ENCODE data around the gene KIAA1217.
A peak's percentile ranks its signal among the peaks of the same experiment; 100 is the strongest.

KIAA1217 gene

DNA sequence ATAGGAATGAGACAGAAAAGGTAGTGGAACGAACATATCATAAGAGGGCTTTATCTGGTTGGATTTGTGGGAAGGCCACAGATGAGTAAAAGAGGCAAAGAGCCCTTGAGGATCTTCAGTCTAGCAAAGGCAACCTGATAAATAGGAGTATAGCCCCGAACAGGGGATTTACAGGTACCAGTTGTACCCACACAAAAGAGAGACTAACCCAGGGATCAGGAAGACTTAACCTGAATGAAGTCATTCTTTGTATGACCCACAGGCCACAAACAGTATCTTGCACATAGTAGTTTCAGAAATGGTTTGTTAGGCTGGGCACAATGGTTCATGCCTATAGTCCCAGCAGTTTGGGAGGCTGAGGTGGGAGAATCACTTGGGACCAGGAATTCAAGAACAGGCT is 306.5 kb downstream of the KIAA1217 start:
- no peak for DNase-seq

GRCh38 chr10:24518411-24518810 is 309.5 kb downstream of the KIAA1217 start:
- DNase-seq, result no peak

DNA sequence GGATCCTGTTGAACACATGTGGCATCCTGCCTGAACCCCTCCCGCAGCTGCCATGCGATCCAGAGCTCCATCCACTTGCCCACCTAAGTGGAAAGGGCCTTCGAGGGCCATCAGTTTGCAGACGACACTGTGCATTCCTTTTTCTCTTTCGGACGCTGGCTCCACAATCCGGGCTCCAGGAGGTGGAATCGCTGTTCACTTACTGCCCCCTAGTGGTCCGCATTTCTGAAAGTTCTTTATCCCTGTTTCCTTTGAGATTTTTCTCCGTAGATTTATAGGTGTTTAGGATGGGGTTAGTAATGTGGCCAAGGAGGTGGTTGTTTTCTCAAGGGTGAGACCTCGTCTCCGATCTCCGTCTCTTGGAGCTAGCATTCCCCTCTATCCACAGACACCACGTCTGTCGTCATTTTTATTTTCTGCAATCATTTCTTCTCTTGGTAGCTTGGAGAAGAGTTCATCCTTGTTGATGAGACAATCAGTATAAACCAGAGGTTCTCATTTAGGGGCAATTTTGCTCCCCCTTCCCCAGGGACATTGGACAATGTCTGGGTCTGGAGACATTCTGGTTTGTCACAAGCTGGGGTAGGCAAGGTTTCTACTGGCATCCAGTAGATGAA is 310.2 kb downstream of the KIAA1217 start:
- DNase-seq, result no peak

DNA sequence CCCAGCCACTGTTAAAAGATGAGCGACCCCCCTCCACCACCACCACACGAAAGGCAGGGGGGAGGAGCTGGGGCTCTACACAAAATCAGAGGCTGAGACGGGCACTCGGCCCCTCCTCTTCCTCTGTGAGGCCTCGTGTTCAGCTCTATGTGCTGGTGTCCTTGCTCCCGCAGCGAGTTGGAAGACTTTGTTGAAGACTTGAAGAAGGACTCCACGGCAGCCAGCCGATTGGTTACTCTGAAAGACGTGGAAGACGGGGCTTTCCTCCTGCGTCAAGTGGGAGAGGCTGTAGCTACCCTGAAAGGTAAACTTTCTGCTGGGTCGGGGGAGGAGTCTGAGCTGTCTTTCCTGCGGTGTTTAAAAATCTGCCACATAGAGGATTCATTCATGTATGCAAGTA is 311.0 kb downstream of the KIAA1217 start:
- DNase-seq, result no peak

- no peak for DNase-seq
These were observed 315.4 kb downstream of the KIAA1217 start for GRCh38 chr10:24524314-24524713.

DNA sequence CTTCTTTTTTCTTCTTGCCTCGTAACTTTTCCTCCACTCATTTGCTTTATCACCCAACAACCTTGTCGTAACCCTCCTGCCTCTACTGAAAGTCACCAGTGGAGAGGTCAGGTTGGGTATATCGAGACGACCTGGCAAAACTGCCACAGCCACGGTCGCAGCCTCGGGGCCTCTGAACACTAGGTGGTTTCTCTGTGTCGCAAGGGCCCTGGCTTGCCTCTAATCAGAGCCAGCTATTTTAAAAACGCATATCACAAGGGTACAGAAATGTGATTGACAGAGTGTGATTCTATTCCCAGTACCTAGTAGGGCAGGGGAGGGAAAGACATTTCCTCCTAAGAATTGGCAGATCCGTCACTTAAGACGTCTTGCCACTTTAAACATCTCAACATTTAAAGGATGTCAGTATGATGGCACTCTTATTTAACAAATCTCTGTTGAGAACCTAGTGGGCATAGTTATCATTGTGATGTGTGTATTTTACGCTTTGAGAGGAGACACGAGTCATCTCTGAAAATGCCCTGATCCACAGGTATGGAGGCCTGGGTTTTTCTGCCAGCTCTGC is 317.2 kb downstream of the KIAA1217 start:
- DNase-seq, result no peak

GRCh38 chr10:24528946-24529345 is 320.0 kb downstream of the KIAA1217 start:
- no peak for DNase-seq

DNA sequence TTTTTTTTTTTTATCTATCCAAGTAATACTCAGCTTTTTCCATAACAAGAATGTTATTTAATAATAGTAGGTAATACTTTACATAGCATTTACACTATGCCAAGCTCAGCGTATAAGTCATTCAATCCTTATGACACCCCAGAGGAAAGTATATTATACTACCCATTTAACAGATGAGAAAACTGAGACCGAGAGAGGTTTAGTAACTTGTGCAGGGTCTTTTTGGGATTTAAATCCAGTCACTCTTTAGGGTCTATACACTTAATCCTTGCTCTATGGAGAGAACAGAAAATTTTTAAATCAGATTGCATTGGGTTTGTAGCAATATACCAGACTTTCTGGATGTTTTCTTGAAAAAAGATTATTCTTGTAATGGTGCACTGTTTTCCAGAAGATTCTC is 322.5 kb downstream of the KIAA1217 start:
- no peak for DNase-seq

DNA sequence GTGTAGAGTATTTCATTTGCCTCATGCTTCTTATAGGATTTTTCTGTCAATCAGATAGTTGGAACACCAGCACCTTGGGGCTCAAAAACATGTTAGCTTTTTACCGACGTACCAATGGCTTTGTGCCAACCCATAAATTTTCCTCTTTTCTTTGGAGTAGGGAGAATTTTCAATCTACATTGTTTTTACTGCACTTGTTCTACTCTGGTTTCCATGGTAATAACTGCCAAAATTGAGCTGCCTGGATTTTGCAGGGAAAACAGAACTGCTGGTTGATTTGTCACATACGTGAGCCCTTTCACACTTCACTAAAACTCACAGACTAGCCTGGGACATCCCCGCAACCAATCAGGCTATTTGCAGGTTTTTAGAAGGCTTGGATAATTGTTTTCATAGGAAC is 325.0 kb downstream of the KIAA1217 start:
- DNase-seq, result no peak

DNA sequence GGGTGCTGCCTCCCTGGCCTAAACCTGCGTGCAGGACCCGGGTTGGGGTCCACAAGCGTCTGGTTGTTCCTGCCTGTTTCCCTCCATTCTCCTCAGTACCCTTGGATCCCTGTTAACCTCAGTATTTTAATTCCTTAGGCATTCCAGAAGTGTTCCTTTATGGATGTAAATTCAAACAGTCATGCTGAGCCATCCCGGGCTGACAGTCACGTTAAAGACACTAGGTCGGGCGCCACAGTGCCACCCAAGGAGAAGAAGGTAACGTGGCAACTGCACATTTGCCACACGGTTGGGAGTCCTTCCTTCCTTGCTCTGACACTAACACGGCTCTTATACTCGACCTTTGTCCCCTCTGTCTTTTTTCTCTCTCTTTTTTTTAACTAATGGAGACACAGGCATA is 327.7 kb downstream of the KIAA1217 start:
- no peak for DNase-seq

- DNase-seq, result no peak
These were observed 332.4 kb downstream of the KIAA1217 start for GRCh38 chr10:24541239-24541753.

- no peak for DNase-seq
These were observed 333.7 kb downstream of the KIAA1217 start for GRCh38 chr10:24542314-24543270.

DNA sequence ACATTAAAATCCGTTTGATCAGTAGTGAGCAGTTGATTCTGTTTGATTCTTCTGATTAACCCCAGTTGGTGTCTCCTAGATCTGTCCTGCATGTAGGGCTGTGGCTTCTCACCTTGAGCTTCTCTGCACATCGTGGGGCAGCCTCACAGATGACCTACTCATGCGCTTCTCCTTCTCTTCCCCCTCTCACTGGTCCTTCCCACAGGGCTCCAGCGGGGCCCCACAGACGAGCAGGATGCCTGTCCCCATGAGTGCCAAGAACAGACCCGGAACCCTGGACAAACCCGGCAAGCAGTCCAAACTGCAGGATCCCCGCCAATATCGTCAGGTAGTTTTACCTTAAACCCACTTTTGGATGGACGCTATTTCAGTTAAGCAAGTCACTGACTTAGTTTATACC is 335.8 kb downstream of the KIAA1217 start:
- no peak for DNase-seq

DNA sequence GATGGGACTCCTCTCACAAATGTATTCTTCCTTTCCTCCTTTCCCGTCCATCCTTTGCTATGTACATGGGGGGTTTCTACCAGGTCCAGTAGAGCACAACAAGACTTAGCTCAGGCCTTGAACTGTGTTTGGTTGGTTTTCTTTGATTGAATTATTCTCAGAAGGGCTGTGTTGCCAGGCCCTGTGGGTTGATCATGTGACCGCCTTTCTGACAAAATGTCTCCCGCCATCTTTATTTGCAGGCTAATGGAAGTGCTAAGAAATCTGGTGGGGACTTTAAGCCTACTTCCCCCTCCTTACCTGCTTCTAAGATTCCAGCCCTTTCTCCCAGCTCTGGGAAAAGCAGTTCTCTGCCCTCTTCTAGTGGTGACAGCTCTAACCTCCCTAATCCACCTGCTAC is 336.6 kb downstream of the KIAA1217 start:
- no peak for DNase-seq

DNA sequence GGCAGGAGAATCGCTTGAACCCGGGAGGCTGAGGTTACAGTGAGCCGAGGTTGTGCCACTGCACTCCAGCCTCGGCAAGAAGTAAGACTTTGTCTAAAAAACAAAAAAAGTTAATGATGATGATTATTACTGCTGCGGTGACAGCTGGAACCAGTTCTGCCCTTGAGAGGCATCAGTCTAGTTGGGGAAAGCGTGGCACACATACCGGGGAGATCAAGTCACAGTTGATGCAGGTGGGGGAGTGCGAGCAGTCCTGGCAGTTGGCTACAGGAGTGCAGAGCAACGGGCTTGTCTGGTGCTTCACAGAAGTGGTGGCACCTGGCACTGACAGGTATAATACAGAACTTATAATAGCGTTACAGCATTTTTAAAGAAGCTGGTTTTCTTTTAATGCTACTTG is 341.7 kb downstream of the KIAA1217 start:
- no peak for DNase-seq

- no peak for DNase-seq
These were observed 342.2 kb downstream of the KIAA1217 start for GRCh38 chr10:24551161-24551560.

- no peak for DNase-seq
These were observed 343.5 kb downstream of the KIAA1217 start for GRCh38 chr10:24552346-24553016.

- DNase-seq, result no peak
These were observed 344.2 kb downstream of the KIAA1217 start for GRCh38 chr10:24553051-24553612.

DNA sequence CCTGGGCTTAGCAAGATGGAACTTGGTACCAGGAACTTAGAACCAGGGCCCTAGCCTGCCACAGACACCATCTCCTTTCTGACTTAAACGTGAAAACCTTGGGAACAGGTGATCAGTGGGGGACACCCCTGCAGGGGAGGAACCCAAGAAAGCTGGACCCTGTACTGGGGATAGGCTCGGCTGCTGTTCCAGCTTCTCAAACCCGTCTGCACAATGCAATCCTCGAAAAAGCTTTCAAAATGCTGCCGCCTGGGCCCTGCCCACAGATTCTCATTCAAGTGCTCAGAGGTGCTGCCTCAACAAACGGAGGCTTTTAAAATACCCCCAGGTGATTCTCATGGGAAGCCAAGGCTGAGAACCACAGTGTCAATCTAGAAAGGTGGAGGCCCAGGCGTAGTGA is 345.1 kb downstream of the KIAA1217 start:
- no peak for DNase-seq

DNA sequence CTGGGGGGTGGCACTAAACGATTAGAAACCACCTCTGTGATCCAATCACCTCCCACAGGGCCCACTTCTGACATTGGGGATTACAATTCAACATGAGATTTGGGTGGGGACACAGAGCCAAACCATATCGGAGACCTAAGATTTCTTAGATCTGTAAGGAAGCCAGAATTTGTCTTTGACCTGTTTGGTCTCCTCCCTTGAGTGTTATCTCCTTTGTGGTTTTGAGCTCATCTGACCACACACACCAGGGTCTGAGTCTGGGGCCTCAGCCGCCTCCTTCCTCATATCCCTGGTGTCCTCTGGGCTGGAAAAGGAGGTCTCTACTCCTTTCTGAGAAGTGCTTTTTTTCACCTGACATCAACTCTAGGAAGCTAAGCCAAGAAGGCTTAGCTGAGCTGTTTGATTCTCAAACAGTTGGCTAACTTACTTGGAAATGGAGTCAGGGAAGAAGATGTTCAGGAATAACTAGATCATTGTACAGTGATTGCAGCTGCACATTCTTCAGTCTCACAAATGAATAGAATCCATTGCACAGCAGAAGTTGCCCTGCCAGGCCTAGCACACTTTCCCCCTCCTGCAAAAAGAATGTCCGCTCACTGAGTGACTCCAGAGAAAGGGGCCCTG is 347.3 kb downstream of the KIAA1217 start:
- DNase-seq, result no peak

DNA sequence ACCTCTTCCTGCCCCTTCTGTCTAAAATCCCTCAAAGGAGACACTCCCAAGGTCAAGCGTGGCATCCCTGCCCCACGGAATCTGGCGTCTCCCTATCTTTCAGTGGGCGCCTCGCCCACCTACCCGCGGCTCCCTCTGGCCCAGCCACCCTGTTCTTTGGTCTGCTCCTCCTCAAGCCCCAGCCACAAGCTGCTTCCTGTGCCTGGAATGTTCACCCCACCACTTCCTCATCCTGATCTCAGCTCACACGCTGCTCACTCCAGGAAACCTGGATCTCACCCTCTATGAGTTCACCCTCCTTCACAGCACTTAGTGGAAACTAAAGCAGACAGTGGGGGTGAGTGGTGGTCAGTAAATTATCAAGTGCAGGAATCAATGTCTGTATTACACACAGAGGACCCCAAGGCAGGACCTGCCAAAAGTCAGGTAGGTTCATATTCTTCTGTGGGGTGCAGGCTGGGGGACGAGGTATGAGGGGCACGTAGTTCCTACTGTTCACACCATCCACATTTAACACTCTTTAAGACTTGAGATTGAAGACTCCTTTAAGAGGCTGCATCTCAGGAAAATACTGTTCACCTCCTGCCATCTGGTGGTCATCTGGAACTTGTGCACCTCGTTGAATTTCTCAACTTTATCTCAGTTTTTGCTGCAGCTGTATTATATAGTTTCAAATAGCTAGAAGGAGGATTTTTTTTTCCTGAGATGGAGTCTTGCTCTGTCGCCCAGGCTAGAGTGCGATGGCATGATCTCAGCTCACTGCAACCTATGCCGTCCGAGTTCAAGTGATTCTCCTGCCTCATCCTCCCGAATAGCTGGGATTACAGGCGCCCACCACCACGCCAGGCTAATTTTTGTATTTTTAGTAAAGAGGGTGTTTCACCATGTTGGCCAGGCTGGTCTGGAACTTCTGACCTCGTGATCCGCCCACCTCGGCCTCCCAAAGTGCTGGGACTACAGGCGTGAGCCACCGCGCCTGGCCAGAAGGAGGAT is 348.1 kb downstream of the KIAA1217 start:
- peak; percentile 3 for DNase-seq
